ENCODE data around the gene CFAP54. TPM values are rescaled to one million over a fixed set of nuclear protein-coding genes. Genes with fewer than 3 reads are reported as not detected.
"Not testable (repeated sequence)": the region's sequence is repeated elsewhere in the genome, so short reads cannot be mapped to it uniquely, and the experiment has no call there.

CFAP54 gene
- total and polyA plus RNA-seq, 3 experiments from 2014 or later = 0.08 to 0.88 (median 0.66) TPM

DNA sequence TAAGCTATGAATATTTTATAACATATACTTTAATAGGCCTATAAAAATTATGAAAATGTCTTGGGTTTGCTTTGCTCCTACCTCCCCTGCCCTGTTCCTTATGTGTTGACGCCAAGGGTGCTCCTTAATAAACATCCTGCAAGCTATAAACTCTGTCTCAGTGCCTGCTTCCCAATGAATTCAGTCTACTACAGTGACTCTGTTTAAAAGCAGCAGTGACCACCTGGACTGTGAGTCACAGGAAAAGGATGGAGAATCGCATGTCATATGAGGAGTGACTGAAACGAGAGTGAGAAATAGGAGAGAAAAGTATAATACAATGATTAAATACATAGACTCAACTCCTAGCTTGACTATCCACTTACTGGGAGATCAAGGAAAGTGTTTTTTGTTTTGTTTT lies 41.1 kb upstream of the CFAP54 start:
- no peak overlapping the region for H3K4me3 Mint-ChIP-seq
- DNase-seq = no peak
- H3K36me3 Mint-ChIP-seq = peaks cover 0 to 2% (median 0%) of the 10 kb centered on the region in 3 donors
- Histone ChIP-seq H3K36me3 (ENCODE audit: insufficient read depth, low read length) (no peaks in the 10 kb centered on the region), H3K9me3 (ENCODE audit: low read length) (no peaks in the 10 kb centered on the region), H3K27ac (ENCODE audit: low read depth, low read length) (no peak overlapping the region), H3K27me3 (ENCODE audit: insufficient read depth, low read length, poor library complexity, severe bottlenecking) (no peaks in the 10 kb centered on the region), H3K4me3 (ENCODE audit: low read length) (no peak overlapping the region), H3K4me1 (ENCODE audit: insufficient read depth, low read length) (peaks cover 25% of the 10 kb centered on the region)
- ChIA-PET CTCF (interaction anchor here (1.2 kb wide), 1 partner anchor 68 kb away, joined by 3 read pairs; no protein-coding TSS in a partner anchor), POLR2A (interaction anchor here (0.5 kb wide), 1 partner anchor 505 kb away, joined by 3 read pairs; the partner anchor contains the start of gene AMDHD1)
- H3K9me3 Mint-ChIP-seq = no peaks in the 10 kb centered on the region
- H3K27me3 Mint-ChIP-seq = no peaks in the 10 kb centered on the region
- peaks cover 22 to 35% (median 31%) of the 10 kb centered on the region in 3 donors for H3K4me1 Mint-ChIP-seq
- H3K27ac Mint-ChIP-seq = peak overlapping the region in 5 of 8 donors; percentile 35 to 79 (median 75)

DNA sequence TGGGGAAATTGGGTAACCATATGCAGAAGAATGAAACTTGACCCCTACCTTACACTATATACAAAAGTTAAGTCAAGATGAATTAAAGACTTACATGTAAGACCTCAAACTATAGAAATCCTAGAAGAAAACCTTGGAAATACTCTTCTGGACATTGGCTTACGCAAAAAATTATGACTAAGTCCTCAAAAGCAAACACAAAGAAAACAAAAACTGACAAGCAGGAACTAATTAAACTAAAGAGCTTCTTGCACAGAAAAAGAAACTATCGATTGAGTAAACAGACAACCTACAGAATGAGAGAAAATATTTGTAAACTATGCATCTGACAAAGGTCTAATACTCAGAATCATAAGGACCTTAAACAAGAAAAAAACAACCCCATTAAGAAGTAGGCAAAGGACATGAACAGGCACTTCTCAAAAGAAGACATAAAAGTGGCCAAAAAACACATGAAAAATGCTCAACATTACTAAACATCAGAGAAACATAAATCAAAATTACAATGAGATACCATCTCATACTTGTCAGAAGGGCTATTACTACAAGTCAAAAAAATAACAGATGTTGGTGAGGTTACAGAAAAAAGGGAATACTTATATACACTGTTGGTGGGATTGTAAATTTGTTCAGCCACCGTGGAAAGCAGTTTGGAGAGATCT lies 37.0 kb upstream of the CFAP54 start:
- H3K27ac ChIP-seq (ENCODE audit: low read depth, low read length) = no peak overlapping the region
- no peaks in the 10 kb centered on the region for H3K9me3 ChIP-seq (ENCODE audit: low read length)
- CTCF ChIA-PET = no interaction called here
- Mint-ChIP-seq H3K4me3 (no peak overlapping the region), H3K27me3 (no peaks in the 10 kb centered on the region), H3K36me3 (peaks cover 0 to 2% (median 0%) of the 10 kb centered on the region in 3 donors), H3K4me1 (peaks cover 3 to 5% (median 4%) of the 10 kb centered on the region in 3 donors), H3K27ac (peak overlapping the region in 6 of 8 donors; percentile 24 to 79 (median 56)), H3K9me3 (no peaks in the 10 kb centered on the region)
- no peak for DNase-seq
- no peaks in the 10 kb centered on the region for H3K4me1 ChIP-seq (ENCODE audit: insufficient read depth, low read length)
- no peaks in the 10 kb centered on the region for H3K36me3 ChIP-seq (ENCODE audit: insufficient read depth, low read length)
- POLR2A ChIA-PET = interaction anchor here (0.6 kb wide), 1 partner anchor 19 kb away, joined by 15 read pairs; no protein-coding TSS in a partner anchor
- H3K27me3 ChIP-seq (ENCODE audit: insufficient read depth, low read length, poor library complexity, severe bottlenecking) = no peaks in the 10 kb centered on the region
- H3K4me3 ChIP-seq (ENCODE audit: low read length) = no peak overlapping the region

- POLR2A ChIA-PET = interaction anchor here (0.8 to 0.9 kb wide), 2 partner anchors 18 to 30 kb away, joined by 3 read pairs; no protein-coding TSS in a partner anchor
- no peaks in the 10 kb centered on the region for H3K27me3 Mint-ChIP-seq
- peak overlapping the region in 5 of 8 donors; percentile 1 to 79 (median 49) for H3K27ac Mint-ChIP-seq
- no peak for DNase-seq
- peaks cover 0 to 2% (median 0%) of the 10 kb centered on the region in 3 donors for H3K36me3 Mint-ChIP-seq
- H3K9me3 Mint-ChIP-seq = no peaks in the 10 kb centered on the region
- Histone ChIP-seq H3K36me3 (ENCODE audit: insufficient read depth, low read length) (no peaks in the 10 kb centered on the region), H3K4me3 (ENCODE audit: low read length) (no peak overlapping the region), H3K27ac (ENCODE audit: low read depth, low read length) (no peak overlapping the region), H3K4me1 (ENCODE audit: insufficient read depth, low read length) (no peaks in the 10 kb centered on the region), H3K27me3 (ENCODE audit: insufficient read depth, low read length, poor library complexity, severe bottlenecking) (no peaks in the 10 kb centered on the region), H3K9me3 (ENCODE audit: low read length) (no peaks in the 10 kb centered on the region)
- CTCF ChIA-PET = interaction anchor here (1.0 to 1.2 kb wide), 3 partner anchors 12 to 55 kb away, joined by 3 to 4 read pairs (median 4); partner anchors contain the start of genes CDK17 and CFAP54
- no peak overlapping the region for H3K4me3 Mint-ChIP-seq
- H3K4me1 Mint-ChIP-seq = peaks cover 0 to 6% (median 0%) of the 10 kb centered on the region in 3 donors
Measured at GRCh38 chr12:96454396-96454795, 35.0 kb upstream of the CFAP54 start.

GRCh38 chr12:96456265-96456974 lies 33.0 kb upstream of the CFAP54 start:
- Mint-ChIP-seq H3K9me3 (no peaks in the 10 kb centered on the region), H3K27ac (peak overlapping the region in 4 of 8 donors; percentile 13 to 61 (median 54)), H3K4me1 (peaks cover 0 to 6% (median 0%) of the 10 kb centered on the region in 3 donors), H3K27me3 (no peaks in the 10 kb centered on the region), H3K36me3 (peaks cover 0 to 2% (median 0%) of the 10 kb centered on the region in 3 donors), H3K4me3 (no peak overlapping the region)
- H3K9me3 ChIP-seq (ENCODE audit: low read length) = no peaks in the 10 kb centered on the region
- no peak overlapping the region for H3K27ac ChIP-seq (ENCODE audit: low read depth, low read length)
- ChIA-PET POLR2A (no interaction called here), CTCF (interaction anchor here (2.2 kb wide), 1 partner anchor 245 kb away, joined by 4 read pairs; no protein-coding TSS in a partner anchor)
- H3K4me1 ChIP-seq (ENCODE audit: insufficient read depth, low read length) = no peaks in the 10 kb centered on the region
- no peak overlapping the region for H3K4me3 ChIP-seq (ENCODE audit: low read length)
- no peaks in the 10 kb centered on the region for H3K36me3 ChIP-seq (ENCODE audit: insufficient read depth, low read length)
- H3K27me3 ChIP-seq (ENCODE audit: insufficient read depth, low read length, poor library complexity, severe bottlenecking) = no peaks in the 10 kb centered on the region
- DNase-seq = no peak

DNA sequence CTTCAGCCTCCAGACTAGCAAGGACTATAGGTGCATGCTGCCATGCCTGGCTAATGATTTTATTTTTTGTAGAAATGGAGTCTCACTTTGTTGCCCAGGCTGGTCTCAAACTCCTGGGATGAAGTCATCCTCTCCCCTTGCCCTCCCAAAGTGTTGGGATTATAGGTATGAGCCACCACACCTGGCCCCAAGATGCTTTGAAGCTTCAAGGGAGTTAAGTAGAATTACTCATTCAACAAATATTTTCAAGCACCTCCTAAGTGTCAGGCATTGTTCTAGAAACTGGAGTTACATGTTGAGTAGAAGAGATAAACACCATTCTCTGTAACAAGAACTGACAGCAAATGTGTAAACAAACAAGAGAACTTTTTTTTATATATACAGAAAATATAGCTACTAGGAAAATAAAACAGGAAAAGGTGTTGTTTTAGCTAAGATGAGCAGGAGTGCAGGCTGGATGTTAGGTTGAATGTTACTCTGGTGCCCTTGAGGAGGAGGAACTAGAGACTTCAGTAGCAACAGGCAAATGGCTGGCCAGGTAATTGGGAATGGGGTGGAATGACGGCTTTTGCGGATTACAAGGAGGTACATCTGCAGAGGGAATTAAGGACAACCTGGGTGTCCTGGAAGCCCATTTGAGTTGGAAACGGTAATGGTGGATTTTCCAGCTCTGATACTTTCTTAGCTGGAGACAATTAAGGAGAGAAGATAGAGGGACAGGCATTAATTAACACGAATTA lies 32.0 kb upstream of the CFAP54 start:
- Histone ChIP-seq H3K36me3 (ENCODE audit: insufficient read depth, low read length) (no peaks in the 10 kb centered on the region), H3K27ac (ENCODE audit: low read depth, low read length) (no peak overlapping the region), H3K4me3 (ENCODE audit: low read length) (no peak overlapping the region), H3K27me3 (ENCODE audit: insufficient read depth, low read length, poor library complexity, severe bottlenecking) (no peaks in the 10 kb centered on the region), H3K4me1 (ENCODE audit: insufficient read depth, low read length) (no peaks in the 10 kb centered on the region), H3K9me3 (ENCODE audit: low read length) (no peaks in the 10 kb centered on the region)
- Mint-ChIP-seq H3K9me3 (no peaks in the 10 kb centered on the region), H3K27me3 (no peaks in the 10 kb centered on the region), H3K4me3 (no peak overlapping the region), H3K27ac (peak overlapping the region in 3 of 8 donors; percentile 7 to 61 (median 44)), H3K36me3 (no peaks in the 10 kb centered on the region), H3K4me1 (peaks cover 0 to 6% (median 0%) of the 10 kb centered on the region in 3 donors)
- ChIA-PET CTCF (interaction anchor here (1.0 to 2.2 kb wide), 5 partner anchors 19 to 246 kb away, joined by 3 to 4 read pairs (median 4); no protein-coding TSS in a partner anchor), POLR2A (no interaction called here)
- no peak for DNase-seq

DNA sequence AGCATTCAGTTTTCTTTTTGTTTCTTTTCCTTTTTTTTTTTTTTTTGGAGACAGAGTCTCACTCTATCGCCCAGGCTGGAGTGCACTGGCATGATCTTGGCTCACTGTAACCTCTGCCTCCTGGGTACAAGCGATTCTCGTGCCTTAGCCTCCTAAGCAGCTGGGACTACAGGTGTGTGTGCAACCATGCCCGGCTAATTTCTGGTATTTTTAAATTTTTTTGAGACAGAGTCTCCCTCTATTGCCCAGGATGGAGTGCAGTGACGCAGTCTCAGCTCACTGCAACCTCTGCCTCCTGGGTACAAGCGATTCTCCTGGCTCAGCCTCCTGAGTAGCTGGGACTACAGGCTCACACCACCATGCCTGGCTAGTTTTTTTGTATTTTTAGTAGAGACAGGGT lies 30.1 kb upstream of the CFAP54 start:
- DNase-seq; H3K36me3 ChIP-seq (ENCODE audit: insufficient read depth, low read length); H3K36me3 Mint-ChIP-seq; H3K9me3 ChIP-seq (ENCODE audit: low read length); H3K27me3 Mint-ChIP-seq; H3K27ac ChIP-seq (ENCODE audit: low read depth, low read length); H3K4me1 Mint-ChIP-seq; H3K27ac Mint-ChIP-seq; H3K4me3 Mint-ChIP-seq; H3K4me1 ChIP-seq (ENCODE audit: insufficient read depth, low read length); H3K4me3 ChIP-seq (ENCODE audit: low read length); POLR2A ChIA-PET; H3K27me3 ChIP-seq (ENCODE audit: insufficient read depth, low read length, poor library complexity, severe bottlenecking); H3K9me3 Mint-ChIP-seq: not testable (repeated sequence)
- CTCF ChIA-PET = interaction anchor here (1.8 kb wide), 1 partner anchor 13 kb away, joined by 5 read pairs; no protein-coding TSS in a partner anchor

DNA sequence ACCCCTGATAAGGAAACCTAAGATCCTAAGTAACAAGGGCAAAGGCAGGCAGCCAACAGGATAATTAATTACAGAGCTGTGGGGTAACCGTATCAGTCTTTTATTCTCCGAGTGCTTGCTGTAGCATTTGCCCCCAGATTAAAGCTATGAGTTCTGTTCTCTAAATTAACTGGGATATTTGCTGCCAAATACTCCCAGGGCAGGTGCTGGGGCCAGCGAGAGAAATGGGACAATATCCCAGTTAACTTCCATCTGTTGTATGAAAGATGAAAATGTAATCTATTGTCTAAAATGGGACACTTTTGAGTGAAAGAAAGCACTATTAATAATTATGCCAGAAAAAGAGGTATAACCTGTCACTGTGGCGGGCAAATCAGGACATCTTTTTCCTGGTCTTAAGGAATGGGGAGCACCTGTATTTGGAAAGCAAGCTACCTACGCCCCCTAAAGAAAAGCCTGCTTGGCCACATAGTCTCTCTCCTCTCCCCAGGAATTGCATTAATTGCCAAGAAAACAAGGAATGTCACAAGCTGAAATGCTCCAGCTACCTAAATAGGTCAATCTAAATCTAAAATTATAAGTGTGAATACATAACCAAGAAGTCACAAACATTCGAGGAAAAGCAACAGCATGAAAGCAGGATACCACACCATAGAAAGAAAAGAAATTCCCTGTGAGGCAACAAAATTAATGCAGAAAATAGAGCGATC lies 26.7 kb upstream of the CFAP54 start:
- POLR2A ChIA-PET = no interaction called here
- Histone ChIP-seq H3K4me3 (ENCODE audit: low read length) (no peak overlapping the region), H3K36me3 (ENCODE audit: insufficient read depth, low read length) (no peaks in the 10 kb centered on the region), H3K27ac (ENCODE audit: low read depth, low read length) (no peak overlapping the region), H3K4me1 (ENCODE audit: insufficient read depth, low read length) (no peaks in the 10 kb centered on the region), H3K9me3 (ENCODE audit: low read length) (no peaks in the 10 kb centered on the region), H3K27me3 (ENCODE audit: insufficient read depth, low read length, poor library complexity, severe bottlenecking) (no peaks in the 10 kb centered on the region)
- DNase-seq = no peak
- no peaks in the 10 kb centered on the region for H3K36me3 Mint-ChIP-seq
- H3K27ac Mint-ChIP-seq = peak overlapping the region in 1 of 8 donors; percentile 33
- CTCF ChIA-PET = no interaction called here
- H3K9me3 Mint-ChIP-seq = no peaks in the 10 kb centered on the region
- no peaks in the 10 kb centered on the region for H3K27me3 Mint-ChIP-seq
- no peaks in the 10 kb centered on the region for H3K4me1 Mint-ChIP-seq
- H3K4me3 Mint-ChIP-seq = no peak overlapping the region

All from CD8-positive, alpha-beta memory T cell (primary cell).